GM12873 (cell line): Measurements from ENCODE around the gene NUDT16L1.

Source experiments
- CTCF ChIP-seq: IDR thresholded peaks from 2 replicates; pipeline ENCODE4 v1.5.1; 2012; ENCODE audit warnings: low read depth, mild to moderate bottlenecking, moderate library complexity, low read length, control low read depth; ENCODE audit not compliant: insufficient read depth; ENCODE audit errors: missing control alignments

Gene NUDT16L1

GRCh38 chr16:4681471-4682083 is 11.8 kb upstream of the NUDT16L1 start:
- TF ChIP-seq CTCF, result no peak

DNA sequence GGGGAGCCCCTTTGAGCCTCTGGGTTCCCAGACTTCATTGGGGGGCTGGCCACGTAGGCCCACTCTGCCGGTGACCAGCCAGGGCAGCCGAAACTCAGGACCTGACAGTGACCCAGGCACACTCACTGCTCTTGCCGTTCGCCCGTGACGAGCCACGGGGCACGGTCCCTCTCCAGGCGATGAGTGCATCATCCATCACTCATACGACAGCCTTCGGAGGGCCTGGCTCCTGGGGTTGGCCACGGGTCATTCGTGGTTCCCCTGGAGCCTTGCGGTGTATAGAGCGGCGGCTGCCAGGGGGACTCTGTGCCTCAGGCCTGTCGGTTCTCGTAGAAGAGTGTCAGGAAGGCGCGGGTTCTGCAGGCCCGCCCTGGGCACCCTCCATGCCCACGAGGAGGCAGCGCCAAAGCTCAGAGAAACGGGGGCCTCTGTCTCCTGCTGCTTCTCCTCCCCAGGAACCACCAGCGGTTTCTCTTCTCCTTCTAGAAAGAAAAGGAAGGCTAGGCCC is 11.2 kb upstream of the NUDT16L1 start:
- no peak for TF ChIP-seq CTCF

GRCh38 chr16:4682616-4683254 is 10.6 kb upstream of the NUDT16L1 start:
- TF ChIP-seq CTCF, result peak; percentile 20

- no peak for TF ChIP-seq CTCF
These were observed 9.9 kb upstream of the NUDT16L1 start for GRCh38 chr16:4683255-4684057.

DNA sequence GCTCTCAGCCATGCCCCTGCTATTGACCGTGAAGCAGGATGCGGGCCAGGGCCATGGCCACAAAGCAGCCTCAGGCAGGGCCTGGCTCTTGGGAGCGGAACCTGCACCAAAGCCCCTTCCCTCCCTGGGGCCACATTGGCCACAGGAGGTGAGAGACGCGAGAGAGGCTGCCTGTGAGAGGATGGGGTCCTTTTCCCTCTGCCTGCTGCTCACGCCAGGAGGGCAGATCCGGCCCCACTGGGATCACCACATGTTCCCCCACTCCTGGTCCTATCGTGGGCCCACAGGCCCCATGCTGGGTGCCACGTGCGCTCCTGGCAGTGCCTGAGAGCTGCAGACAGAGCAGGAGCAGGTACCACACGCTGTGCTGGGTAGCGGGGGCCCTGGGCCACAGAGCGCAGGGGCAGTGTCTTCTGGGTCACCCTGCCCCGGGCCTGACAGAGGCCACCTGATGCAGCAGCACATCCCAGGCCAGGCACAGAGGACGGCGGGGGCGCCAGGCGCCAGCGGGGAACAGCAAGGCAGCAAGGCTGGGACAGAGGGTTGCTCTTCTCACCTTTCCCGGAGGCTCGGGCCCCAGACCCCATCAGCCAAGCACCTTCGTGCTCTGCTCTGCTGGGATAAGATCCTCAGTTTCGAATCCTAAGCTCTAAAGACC is 9.2 kb upstream of the NUDT16L1 start:
- TF ChIP-seq CTCF, result no peak

DNA sequence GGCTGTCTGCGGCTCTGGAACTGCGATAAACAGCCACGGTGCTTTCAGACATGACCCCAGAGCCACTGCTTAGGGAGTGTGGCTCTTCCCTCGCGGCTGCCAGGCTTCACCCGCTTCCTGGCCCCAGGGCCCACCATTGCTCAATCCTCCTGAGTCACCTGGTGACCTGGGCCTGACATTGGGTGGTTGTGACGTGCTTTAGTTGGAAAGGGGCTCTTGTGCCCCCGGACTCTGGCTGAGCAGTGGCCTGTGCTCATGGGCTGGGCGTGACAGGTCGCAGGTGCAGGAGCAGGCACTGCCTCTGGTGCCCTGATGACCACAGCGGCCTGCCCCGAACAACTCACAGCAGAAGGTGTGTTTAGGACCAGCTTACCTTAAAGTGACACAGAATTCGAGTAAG is 8.6 kb upstream of the NUDT16L1 start:
- no peak for TF ChIP-seq CTCF

DNA sequence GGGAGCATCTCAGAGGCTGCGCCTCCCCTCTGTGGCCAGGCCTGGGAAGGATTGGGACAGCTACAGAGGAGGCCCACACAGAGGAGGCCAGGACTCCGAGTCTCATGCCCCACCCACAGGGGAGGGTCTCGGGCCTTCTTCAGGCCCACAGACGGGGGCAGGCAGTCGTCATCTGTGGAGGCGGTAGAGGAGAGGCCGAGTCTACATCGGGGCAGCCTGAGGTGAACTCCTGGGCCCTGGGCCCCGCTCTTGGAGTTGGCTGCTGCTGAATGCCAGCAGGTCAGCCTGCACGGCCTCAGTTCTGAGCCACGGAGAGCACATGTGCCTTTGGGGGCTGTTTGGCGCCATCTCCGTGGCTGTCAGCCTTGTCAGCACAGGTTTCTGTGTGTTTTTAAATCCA is 8.1 kb upstream of the NUDT16L1 start:
- TF ChIP-seq CTCF, result no peak
